GM19468 (cell line): ENCODE results near the gene NANOS3.

Experiments used
- ATAC-seq: cut with Tn5 transposase; IDR thresholded peaks from one replicate; pipeline ENCODE4 v1.9.1; 2021; ENCODE audit warnings: mild to moderate bottlenecking, moderate library complexity, moderate number of reproducible peaks; ENCODE audit not compliant: unreplicated experiment; ENCODE audit errors: extremely low read depth

NANOS3 gene

GRCh38 chr19:13861714-13862531 is 15.0 kb upstream of the NANOS3 start:
- no peak for ATAC-seq

DNA sequence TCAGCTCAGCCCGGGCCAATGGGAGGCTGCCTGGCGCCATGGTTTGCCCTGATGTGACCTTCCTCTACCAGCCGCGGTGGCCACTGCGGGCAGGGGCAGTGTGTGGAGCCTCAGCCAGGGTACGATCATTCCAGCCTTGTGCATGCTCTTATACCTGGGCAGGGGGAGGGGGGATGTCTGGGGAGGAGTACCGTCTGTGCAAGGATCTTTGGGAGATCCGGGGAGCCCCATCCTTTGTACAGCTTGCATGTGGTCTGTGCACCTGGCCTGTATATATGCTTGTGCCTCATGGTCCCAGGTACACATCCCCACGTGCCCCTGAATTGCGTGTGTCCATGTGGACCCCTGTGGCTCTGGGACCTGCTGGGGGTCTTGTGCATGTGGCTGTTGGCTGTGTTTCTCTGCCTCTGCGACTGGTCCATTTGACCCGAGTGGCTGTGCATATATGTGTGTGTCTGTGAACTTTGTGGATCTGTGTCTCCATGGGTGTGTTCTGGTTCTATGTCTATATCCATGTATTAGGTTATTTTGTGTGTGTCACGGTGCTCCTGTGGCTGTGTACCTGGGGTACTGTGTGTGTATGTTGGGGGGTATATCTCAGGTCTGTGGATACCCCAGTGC is 12.8 kb upstream of the NANOS3 start:
- no peak for ATAC-seq

DNA sequence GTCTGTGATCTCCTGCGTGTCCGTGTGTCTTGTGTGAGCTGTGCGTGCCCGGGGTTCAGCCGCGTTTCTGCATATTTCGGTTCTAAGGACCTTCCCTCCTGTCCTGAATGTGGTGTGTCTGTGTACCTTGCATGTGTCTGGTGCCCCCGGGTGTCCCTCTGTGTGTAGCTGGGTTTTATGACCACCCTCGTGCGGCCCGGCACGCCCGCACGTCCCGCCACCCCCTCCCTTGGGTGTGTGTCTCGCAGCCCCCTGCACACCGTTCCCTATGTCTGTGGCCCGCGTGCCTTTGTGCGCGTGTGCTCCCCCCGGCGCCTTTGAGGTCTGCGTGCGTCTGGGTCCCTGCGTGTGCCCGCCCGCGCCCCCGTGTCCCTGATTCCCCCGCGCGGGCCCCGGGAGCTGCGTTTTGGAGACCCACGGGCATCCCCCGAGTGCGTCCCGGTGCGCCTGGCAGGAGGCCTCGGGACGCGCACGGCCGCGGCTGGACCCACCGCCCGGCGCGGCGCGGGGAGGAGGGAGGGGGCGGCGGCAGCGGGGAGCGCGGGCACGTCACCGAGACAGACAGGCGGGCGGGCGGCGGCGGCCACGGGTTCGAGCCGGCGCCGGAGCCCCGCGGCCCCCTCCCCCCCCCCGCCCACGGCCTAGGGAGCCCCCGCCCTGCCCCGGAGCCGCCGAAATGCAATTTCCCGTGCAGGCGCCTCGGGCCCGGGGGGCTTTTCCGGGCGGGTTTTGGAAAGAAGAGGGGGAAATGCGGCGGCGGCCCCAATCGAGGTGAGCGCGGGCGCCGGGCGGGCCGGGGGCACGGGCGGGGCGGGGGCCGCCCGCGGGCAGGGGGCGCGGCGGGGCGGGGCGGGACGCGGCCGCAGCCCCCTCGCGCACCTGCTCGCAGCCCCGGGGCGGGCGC is 12.0 kb upstream of the NANOS3 start:
- ATAC-seq, result no peak

DNA sequence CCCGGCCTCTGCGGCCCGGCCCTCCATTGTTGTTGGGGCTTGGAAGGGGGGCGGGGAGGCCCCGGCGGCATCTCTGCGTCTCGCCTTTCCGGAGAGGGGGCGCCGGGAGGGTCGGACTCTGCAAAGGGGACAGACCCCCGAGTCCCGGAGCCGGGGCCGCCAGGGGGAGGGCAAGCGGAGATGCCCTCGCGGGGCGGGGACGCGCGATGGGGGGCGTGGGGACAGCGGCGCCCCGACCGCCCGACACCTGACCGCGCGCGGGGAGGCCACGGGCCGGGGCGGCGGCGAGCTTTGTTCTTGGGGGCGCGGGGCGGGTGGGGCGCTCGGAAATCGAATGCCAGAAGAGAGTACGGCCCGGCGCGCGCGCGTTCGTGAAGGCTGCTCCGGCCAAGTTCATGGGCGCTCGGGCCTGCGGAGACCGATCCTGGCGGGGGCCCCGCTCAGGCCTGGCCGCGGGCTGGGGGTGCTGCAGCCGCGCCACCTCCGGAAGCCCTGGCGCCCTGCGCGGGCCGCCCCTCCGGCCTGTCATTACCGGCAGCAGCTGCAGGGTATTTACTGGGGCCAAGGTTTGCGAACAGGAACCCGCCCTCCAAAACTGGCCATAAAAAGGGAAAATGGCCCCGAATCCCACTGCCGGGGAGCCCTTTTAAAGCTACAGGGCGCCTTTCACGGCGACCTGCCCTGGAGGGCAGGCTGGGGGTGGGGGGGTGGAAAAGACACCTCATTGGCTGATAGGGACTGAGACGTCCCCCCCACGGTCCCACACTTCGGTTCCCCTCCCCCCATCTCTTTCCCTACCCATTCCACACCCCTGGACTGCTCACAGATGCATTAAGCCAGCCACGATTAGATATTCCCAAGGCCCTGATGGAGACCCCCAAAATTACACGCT is 11.1 kb upstream of the NANOS3 start:
- no peak for ATAC-seq

DNA sequence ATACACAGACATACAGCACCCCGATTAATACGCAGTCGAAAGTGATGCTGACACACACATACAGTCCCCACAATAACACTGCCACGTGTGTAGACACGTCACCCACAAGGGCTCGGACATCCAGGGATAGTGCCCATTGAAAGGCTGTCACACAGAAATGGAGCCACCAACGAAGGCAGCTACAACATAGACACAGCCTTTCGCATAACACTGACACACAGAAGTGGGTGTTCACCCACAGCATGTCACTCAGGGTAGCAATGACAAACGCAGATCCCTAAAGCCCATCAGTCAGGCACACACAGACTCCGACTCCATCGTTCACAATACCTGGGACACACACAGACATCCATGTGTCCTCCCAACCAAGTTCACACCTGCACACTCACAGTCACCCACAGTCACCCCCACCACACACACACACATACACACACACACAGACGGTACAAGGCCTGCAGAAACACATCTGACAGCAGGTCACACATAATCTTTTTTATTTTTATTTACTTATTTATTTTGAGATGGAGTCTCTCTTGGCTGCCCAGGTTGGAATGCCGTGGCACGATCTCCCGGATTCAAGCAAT is 10.4 kb upstream of the NANOS3 start:
- ATAC-seq, result no peak

- ATAC-seq, result no peak
Observed at GRCh38 chr19:13868663-13869062, 8.3 kb upstream of the NANOS3 start.

DNA sequence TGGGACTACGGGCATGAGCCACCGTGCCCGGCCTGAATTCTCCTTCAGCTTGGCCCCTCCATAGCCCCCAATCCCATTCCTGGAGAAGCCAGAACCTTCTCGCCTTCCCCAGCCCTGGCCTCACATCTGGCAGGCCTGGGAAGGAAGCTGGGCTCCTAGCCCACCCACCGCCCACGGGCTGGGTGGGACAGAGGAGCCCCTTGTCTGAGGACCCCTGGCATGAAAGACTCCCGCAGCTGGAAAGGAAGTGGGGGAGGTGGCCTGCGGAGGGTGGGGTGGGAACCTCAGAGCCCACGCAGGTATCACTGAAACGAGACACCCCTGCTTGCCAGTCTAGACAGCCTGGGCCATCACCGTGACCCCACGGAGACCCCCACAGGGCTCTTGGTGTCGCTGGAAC is 7.7 kb upstream of the NANOS3 start:
- no peak for ATAC-seq

GRCh38 chr19:13870873-13871272 is 6.1 kb upstream of the NANOS3 start:
- ATAC-seq, result no peak

- ATAC-seq, result no peak
Observed at GRCh38 chr19:13872339-13872694, 4.6 kb upstream of the NANOS3 start.

- ATAC-seq, result no peak
Observed at GRCh38 chr19:13872695-13873389, 4.1 kb upstream of the NANOS3 start.

GRCh38 chr19:13873834-13874515 is 3.0 kb upstream of the NANOS3 start:
- ATAC-seq, result no peak

DNA sequence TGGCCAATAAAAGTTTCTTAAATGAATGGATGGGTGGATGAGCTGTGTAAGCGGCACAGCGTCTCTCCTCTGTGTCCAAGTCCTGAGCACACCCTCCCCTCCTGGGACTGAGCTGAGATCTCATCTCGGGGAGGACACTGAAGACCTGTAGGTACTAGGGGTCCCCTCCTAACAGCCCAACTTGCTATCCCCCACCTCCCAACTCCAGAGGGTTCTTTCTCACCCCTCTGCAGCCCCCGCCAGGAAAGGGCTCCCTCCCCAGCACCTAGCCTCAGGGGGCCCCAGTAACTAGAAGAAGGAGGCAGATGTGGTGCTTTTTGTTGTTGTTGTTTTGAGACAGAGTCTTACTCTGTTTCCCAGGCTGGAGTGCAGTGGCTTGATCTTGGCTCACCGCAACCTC is 1.1 kb upstream of the NANOS3 start:
- no peak for ATAC-seq

DNA sequence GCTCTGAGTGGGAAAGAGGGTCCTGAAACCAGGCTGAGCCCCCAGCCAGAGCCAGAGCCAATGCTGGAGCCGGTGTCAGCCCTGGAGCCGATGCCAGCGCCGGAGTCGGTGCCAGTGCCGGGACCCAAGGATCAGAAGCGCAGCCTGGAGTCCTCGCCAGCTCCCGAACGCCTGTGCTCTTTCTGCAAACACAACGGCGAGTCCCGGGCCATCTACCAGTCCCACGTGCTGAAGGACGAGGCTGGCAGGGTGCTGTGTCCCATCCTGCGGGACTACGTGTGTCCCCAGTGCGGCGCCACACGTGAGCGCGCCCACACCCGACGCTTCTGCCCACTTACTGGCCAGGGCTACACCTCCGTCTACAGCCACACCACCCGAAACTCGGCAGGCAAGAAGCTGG is 369 bp downstream of the NANOS3 start:
- ATAC-seq, result no peak

DNA sequence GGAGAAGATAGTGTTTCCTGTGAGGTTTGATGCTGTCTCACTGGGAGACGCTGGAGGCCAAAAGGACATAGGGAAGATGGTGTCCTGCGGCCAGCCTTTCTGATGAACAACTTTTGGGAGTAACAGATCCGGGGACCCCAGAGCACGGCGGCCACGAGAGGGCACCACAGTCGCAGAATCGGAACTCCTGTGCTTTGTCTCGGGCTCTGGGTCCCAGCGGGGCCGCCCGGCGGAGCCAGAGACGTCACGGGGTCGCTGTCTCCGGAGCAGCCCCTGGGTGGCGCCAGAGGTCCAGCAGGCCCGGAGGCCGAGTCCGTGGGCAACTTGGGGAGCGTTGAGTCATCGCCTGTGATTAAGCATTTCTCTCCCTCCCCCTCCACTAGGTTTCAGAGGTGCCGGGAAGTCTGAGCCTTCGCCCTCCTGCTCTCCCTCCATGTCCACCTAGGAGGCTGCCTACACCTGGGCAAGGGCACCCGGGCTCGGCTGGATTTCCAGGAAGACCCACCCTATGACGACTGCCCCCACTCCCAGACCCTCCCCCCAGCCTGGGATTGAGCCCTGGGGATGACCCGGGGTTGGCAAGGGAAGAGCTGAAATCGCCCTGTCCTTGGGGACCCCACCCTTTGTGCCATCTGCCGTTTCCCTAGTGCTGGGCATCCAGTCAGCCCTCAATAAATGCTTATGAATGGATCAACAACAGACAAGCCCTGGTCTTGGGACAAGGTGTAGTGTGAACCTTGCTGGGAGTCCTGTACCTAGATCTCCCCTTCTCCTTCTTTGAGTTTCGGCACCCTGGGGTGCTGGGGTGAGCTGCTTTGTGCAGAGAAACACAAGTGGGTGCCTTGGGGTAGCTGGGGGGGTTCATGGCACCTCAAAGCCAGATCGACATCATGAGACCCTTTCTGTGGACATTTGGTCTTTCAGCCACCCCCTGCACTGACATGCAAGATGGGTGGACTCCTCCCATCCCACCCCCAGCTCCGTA is 3.4 kb downstream of the NANOS3 start:
- peak; percentile 84 for ATAC-seq

DNA sequence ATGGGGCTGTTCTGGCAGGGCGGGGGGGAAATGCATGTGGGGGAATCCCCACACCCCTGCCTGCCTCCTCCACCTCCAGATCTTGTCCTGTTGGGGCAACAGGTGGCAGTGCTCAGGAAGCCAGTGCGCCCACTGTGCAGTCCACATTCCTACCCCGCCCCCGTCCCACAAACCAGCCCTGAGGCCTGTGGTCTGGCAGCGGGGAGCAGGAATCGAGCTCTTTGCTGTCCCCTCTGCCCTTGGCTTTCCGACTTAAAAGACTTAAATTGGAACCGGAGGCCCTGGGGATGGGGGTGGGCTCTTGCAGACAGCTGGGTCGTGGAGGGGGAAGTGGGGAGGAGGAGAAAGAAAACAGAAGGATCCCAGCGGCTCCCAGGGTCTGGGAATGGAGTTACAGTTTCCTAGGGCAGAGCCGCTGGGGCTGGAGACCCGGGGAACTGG is 4.3 kb downstream of the NANOS3 start:
- no peak for ATAC-seq

DNA sequence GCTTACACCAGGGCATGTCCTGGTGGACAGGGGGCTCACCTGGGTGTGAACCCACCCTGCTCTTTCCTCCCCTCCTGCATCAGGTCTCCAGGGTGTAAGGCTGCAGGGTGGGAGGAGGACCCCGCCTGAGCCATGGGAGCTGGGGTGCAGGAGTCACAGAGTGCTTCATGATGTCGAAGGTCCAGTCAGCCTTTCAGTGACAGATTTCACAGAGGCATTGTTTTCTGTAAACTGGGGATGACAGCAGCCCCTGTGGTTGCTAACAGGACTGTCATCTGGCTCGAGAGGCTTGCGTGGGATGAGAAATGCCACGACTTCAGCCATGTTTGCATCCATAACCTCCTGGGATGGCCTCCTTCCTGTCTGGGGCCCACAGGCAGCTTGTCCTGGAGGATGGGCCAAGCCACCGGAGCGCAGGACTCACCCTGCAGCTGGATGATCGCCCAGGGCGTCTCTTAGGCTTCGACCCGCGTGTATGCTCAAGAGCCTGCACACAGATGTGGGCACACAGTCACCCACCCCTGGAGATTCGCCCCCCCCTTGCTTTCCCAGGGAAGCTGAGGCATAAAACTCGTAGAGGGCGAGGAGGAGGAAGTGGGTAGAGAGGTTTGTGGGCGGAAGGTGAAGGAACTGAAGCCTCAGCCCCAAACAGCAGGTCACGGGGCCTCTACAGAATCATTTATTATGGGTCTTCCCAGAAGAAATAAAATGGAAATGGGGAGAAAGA is 4.9 kb downstream of the NANOS3 start:
- no peak for ATAC-seq

GRCh38 chr19:13882419-13882795 is 5.5 kb downstream of the NANOS3 start:
- no peak for ATAC-seq
